GM18909 (cell line): ENCODE data around the gene HELT.
"Not testable (repeated sequence)": the region's sequence is repeated elsewhere in the genome, so short reads cannot be mapped to it uniquely, and the experiment has no call there.

Experiments used
- ATAC-seq: cut with Tn5 transposase; IDR thresholded peaks from one replicate; pipeline ENCODE4 v1.9.1; 2021; ENCODE audit warnings: mild to moderate bottlenecking; ENCODE audit not compliant: unreplicated experiment, poor library complexity

HELT gene

GRCh38 chr4:185033950-185034349 is 15.7 kb downstream of the HELT start:
- no peak for ATAC-seq

- no peak for ATAC-seq
These were observed 17.0 kb downstream of the HELT start for GRCh38 chr4:185035284-185035683.

- ATAC-seq: no peak
These were observed 17.7 kb downstream of the HELT start for GRCh38 chr4:185036019-185036418.

- no peak for ATAC-seq
These were observed 18.6 kb downstream of the HELT start for GRCh38 chr4:185036842-185037241.

- ATAC-seq: peak; percentile 86
These were observed 21.4 kb downstream of the HELT start for GRCh38 chr4:185039508-185040273.

GRCh38 chr4:185040523-185040922 is 22.2 kb downstream of the HELT start:
- ATAC-seq: no peak

GRCh38 chr4:185050286-185050685 is 32.0 kb downstream of the HELT start:
- not testable (repeated sequence) for ATAC-seq

GRCh38 chr4:185051283-185051682 is 33.0 kb downstream of the HELT start:
- not testable (repeated sequence) for ATAC-seq

- no peak for ATAC-seq
These were observed 35.5 kb downstream of the HELT start for GRCh38 chr4:185053746-185054145.

GRCh38 chr4:185054272-185054671 is 36.0 kb downstream of the HELT start:
- ATAC-seq: no peak

- ATAC-seq: no peak
These were observed 36.6 kb downstream of the HELT start for GRCh38 chr4:185054886-185055285.

- no peak for ATAC-seq
These were observed 43.3 kb downstream of the HELT start for GRCh38 chr4:185061610-185062009.

- ATAC-seq: no peak
These were observed 44.3 kb downstream of the HELT start for GRCh38 chr4:185062606-185063005.

- no peak for ATAC-seq
These were observed 47.9 kb downstream of the HELT start for GRCh38 chr4:185066179-185066578.

GRCh38 chr4:185068837-185069236 is 50.5 kb downstream of the HELT start:
- ATAC-seq: no peak
